Stimulated activated CD8-positive, alpha-beta memory T cell treated with anti-CD3 and anti-CD28 coated beads, Interleukin-12 subunit alpha, Interleukin-12 subunit beta, amount 100 ng/mL, for 24 hours (primary cell): ENCODE results near the gene CORO6.
A peak's percentile ranks its signal among the peaks of the same experiment; 100 is the strongest.

Experiments used
- DNase-seq: peaks from one replicate; pipeline ENCODE4 v3.0.0-alpha.2; 2020; ENCODE audit errors: extremely low read depth

The CORO6 gene

DNA sequence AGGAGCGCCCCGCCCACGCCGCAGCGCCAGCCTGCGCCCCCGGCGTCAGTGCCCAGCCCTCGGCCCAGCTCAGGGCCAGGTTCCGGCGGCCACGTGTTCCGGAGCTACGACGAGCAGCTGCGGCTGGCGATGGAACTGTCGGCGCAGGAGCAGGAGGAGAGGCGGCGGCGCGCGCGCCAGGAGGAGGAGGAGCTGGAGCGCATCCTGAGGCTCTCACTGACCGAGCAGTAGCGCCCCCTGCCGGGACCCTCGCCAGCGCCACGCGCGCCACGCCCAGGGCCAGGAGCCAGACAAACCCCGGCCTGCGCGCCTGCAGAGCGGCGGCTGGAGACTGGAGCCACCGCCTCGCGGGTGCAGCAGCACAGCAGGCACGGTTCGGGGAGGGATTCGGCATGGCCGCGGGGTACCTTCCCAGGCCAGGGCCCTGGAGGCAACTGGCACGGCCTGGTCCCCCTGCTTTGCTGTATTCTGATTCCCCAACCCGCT, 9.3 kb downstream of the CORO6 start:
- peak; percentile 82 for DNase-seq

DNA sequence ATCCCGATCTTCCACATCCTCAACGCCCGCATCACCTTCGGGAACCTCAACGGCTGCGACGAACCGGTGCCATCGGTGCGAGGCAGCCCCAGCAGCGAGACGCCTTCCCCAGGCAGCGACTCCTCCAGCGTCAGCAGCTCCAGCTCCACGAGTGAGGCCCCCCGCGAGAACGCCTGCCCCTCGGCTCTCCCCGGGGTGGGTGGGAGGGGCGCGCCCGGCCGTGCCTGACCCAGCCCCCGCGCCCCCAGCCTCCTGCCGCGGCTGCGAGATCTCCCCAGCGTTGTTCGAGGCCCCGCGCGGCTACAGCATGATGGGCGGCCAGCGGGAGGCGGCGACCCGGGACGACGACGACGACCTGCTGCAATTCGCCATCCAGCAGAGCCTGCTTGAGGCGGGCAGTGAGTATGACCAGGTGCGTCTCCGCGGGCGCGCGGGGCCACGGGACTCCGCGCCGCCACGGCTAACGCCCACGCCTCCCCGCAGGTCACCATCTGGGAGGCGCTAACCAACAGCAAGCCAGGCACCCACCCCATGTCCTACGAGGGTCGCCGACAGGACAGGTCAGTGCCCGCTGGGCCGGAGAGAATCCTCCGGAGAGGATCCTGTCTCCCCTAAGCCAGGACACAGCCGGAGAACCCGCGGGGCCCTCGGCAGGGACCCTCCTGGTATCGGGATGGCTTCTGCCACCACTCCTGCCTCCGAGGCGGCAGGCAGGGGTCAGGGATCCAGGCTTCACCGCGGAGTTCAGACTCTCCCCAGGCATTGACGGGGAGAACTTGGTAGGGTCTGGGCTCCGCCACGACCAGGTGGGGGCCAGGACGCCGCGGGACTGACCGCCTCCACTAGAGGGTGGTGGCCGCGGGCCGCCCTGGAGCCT, 10.1 kb downstream of the CORO6 start:
- DNase-seq: no peak

DNA sequence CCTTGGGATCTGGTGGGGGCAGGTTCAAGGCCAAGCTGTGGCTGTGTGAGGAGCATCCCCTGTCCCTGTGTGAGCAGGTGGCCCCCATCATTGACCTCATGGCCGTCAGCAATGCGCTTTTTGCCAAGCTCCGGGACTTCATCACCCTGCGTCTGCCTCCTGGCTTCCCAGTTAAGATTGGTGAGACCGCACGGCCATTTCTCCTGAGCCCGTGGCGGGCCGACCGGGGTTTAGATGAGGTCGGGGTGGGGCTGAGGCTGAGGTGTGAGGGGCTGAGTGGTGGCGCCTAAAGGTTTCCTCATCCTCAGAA, 10.7 kb downstream of the CORO6 start:
- no peak for DNase-seq

DNA sequence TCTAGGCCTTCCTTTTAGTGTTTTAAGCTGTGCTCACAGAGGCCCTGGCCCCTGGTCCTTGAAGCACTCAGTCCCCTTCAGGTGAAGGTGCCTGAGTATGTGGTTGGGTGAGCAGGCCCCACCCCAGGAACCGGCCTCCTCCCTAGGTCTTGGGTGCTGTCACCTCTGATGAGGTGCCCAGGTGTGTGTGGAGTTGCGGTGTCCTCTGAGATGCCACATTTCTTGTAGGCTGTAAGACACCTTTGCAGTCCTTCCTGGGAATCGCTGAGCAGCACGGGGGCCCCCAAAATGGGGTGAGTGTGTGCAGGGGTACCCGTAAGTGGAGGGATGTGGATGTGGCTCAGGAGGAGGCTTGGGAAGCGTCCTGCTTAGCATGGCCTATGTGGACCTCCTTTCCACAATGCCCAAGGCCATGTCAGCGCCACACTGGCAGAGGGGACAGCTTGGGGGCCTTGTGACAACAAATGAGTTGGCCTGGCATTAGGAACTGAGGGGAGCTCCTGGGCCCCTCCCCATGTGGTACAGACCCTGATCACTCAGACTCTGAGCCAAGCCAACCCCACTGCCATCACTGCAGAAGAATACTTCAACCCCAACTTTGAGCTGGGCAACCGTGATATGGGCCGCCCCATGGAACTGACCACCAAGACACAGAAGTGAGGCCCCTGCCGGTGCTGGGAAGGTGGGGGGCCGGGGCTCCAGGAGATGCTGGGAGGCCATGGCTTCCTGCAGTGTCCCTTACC, 11.2 kb downstream of the CORO6 start:
- DNase-seq: no peak

DNA sequence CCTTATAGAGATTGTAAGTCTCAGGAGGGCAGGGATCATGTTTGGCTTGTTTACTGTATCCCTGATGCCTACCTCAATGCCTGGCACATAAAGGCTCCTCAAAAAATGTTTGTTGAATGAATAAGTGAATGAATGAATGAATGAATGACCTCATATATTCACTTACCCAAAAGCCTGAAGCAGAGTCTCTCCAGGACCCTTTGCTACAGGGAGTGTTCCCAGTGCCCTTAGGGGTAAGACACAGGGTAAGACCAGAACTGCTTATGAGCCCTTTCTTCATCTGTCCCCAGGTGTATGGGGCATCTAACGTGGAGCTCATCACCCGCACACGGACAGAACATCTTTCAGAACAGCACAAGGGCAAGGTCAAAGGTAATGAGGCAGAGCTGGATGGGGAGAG, 12.3 kb downstream of the CORO6 start:
- no peak for DNase-seq

DNA sequence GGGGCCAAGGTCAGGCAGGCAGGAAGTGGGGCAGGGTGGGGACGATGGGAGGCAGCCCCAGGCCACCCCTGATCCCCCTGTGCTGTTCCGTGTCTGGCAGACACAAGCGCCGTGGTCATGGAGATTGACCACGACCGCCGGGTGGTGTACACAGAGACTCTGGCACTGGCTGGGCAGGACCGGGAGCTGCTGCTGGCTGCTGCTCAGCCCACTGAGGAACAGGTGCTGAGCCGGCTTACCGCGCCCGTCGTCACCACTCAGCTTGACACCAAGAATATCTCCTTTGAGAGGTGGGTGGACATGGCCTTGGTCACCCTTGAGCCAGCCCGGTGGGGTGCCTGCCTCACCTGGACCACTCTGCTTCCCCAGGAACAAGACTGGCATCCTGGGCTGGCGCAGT, 13.7 kb downstream of the CORO6 start:
- no peak for DNase-seq

DNA sequence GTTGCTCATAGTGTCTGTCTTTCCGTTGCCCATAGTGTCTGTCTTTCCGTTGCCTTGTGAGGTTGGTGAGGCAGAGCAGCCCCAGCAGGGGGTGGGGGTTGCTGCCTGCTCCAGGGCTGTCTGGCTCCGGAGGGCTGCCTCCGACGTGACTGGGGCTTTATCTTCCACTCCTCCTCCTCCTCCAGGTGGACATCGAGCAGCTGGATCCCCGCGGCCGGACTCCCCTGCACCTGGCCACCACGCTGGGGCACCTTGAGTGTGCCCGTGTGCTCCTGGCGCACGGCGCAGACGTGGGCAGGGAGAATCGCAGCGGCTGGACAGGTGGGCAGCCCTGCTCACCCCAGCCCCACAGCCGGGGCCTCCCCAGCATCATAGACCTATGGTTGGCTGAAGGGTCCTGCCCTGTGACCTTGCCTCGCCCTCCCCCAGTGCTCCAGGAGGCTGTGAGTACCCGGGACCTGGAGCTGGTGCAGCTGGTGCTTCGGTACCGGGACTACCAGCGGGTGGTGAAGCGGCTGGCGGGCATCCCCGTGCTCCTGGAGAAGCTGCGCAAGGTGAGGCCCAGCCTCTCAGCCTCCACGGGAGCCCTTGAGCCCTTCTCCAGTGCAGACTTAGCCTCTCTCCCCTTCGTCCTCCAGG, 15.0 kb downstream of the CORO6 start:
- no peak for DNase-seq

DNA sequence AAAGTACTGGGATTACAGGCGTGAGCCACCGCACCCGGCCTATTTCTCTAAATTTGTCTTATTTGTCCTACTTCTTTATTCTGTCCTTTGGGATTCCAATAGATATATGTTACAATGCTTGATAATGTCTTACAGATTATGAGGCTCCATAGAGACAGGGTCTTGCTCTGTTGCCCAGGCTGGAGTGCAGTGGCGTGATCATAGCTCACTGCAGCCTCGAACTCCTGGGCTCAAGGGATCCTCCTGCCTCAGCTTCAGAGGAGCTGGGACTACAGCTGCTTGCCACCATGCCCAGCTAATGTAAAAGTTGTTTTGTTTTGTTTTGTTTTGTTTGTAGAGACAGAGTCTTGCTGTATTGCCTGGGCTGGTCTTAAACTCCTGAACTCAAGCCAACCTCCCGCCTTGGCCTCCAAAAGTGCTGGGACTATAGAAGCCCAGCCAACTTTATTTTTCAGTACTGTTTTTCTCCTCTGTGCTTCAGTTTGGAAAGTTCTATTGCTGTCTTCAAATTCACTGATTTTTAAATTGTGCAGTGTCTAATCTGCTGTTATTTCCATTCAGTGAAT, 19.5 kb downstream of the CORO6 start:
- DNase-seq: no peak

DNA sequence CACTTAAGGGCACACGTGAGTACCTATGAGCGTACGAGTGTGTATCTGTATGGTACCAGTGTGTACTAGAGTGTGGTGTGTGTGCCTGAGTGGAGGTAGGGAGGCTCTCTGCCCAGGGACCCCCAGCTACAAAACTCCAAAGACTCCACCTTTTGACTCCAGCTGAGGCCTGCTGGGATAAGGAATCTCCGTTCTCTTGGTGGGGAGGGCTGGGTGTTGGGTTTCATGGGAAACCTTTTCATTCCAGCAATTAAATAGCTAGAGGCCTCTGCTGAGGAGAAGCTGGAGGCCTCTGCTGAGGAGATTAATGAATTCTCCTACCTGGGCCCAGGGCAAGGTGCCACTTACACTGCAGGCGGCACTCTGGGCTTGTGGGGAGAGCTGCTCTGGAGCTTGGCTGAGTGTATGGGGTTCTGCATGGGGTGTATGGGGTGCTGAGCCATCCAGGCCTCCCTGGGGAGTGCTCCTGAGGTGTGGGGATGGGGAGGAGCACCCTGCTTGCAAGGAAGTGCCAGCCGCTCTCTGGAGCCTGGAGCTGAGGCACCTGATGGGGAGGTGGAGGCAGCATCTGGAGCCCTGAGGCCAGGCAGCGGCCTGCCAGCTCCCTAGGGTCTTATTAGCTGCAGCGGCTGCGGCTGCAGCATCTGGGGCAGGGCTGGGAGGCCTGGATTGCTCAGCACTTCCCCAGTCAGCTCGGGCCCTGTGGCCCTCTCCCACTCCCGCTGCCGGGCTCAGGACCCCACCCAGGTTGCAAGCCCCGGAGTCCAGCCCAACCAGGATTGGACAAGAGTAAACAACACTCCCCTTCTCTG, 25.1 kb downstream of the CORO6 start:
- DNase-seq: no peak

DNA sequence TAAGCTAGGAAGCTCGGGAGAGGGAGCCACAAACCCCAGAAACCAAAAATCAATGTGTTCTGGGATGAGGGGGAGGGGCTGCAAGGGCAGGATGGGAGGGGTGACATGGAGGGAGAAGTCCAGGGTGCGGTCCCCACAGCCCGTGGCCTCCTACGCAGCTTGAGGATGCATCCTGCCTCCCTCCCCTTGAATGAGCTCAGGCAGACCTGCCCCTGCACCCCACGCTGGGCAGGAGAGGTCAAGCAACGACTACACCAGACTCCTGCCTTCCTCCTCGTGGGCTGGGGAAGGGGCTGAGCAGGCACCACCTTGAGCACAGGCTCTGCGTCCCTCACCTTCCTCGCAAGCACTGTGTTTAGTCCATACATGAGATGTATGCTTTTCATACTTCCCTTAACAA, 25.9 kb downstream of the CORO6 start:
- DNase-seq: no peak

DNA sequence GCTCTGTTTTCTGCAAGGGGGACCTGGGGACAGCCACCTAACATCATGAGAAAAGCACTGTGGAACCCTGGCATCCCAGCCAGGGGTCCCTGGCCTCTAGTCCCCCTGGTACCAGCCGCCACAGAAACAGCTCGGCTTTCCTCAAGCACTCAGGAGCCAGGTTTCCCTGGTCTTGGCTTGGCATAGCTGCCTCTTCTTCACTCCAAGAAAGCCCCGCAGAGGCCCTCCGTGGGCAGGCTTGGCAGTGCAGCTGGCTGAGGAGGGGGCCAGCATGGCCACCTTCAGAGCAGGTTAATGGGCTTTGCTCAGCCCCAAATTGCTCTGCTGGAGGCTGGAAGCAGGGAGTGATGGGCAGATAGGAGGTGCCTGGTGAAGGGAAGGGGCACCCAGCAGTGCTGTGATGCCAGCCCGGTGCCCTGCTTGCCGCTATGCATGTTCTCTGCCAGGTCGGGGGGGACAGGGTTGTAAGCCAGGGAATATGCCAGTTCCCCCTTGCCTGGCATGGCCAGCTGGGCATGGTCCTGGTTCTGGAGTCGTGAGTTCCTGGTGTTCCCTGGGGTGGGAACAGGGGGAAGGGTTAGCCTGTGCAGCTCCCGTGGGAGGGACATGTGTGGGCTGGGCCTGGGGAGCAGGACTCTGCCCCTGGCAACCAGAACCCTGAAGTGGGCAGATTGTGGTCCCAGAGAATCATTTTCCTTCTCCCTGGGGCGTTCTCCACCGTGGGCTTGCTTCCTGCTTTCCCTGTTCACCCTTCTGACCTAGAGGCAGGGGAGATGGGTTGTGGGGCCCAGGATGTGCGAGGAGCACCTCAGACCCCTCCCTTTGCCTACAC, 26.6 kb downstream of the CORO6 start:
- DNase-seq: no peak

DNA sequence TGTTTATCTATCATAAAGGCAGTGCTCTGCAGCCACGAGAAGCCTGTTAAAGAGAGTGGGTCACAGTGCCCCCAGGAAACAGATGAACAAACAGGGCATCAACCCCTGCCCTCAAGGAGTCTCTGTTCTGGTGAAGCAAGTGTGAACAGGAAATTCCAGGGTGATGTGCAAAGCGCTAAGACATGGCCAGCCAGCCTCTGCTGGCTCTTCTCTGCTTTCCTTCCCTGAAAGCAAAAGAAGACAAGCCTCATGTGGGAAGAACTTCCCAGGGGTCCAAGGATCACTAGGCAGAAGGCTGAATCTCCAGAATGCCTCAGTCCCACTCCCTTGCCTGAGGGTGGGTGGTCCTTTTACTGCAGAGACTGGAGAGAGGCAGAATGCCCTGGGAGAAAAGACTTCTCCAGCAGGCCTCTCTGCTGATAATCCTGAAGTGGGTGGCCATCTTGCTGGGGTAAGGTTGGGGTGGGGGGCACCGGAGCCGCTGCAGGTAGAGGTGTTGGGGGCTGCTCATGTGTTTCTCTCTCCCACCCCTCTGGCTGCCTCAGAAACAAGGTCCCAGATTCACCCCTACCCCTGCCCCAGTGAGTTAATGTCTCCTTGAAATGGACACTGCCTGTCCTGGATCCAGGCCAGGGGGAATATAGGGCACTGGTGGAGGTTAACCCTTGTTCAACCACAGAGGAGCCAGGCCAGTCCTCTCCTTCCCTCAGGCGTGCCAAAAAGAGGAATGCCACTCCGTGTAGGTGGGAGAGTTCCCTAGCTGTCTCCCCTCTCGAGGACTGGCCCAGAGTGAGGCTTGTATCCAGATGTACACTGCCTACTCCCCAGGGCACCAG, 27.4 kb downstream of the CORO6 start:
- DNase-seq: no peak

DNA sequence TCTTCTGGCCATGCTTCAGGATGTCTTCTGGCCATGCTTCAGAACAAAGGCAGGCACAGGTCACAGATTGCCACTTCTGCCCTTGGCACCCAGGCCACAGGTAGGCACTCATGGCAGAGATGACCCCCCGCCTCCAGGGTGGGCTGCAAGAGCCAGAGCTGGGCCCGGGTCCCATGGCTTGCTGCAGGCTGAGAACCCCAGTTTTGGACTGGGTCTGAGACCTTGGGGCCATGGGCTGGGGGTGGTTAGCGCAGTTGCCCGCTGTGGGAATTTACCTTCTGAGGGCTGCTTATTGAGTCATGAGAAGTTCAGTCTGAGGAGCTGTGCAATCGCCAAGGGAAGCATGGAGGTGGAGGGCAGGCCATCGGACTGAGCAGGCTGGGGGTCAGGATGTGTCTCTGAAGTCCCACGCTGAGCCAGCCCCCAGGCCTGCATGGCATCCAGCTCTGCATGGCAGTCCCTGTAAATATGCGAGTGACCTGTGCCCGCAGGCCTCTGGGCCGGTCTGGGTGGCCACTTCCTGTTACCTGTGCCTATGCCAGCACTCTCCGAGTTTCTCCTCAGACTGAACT, 28.1 kb downstream of the CORO6 start:
- DNase-seq: no peak

DNA sequence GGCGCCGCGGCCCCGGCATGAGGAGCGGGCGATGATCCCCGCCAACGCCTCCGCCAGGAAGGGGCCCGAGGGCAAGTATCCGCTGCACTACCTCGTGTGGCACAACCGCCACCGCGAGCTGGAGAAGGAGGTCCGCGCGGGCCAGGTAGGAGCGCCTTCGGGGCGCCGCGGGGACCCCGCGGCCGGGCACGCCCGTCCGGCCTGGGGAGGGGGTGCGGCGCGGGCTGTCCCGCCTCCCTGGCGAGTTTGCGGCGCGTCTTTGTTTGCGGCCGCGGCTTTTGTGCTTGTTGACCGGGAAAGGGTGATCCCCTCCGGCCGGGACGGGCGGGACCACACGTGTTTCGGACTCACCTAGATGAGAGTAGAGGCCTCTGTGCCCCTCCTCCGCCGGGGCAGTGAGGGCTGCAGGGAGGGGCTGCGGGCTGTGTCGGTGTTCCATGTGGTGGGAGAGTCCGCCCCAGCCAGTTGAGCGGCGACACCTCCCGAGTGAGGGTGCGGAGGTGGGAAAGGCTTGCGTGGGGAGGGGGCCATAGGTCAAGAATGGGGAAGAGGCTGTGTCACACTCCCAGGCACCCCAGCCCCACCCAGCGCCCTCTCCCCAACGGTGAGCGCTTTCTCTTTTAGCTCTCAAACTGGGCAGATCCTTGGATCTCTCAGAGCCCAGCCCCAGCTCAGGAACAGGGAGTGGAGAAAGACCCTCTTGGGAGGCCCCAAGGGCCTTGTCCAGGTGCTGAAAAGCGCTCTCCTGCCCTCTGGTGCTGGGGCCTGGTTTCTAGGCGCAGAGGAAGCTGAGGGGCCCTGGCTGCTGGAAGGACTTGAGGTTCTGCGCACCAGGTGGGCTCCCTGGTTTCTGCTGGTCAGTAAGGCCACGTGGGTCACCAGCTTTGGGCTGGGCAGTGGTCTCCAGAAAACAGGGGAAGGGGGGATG, 28.9 kb downstream of the CORO6 start:
- DNase-seq: no peak

DNA sequence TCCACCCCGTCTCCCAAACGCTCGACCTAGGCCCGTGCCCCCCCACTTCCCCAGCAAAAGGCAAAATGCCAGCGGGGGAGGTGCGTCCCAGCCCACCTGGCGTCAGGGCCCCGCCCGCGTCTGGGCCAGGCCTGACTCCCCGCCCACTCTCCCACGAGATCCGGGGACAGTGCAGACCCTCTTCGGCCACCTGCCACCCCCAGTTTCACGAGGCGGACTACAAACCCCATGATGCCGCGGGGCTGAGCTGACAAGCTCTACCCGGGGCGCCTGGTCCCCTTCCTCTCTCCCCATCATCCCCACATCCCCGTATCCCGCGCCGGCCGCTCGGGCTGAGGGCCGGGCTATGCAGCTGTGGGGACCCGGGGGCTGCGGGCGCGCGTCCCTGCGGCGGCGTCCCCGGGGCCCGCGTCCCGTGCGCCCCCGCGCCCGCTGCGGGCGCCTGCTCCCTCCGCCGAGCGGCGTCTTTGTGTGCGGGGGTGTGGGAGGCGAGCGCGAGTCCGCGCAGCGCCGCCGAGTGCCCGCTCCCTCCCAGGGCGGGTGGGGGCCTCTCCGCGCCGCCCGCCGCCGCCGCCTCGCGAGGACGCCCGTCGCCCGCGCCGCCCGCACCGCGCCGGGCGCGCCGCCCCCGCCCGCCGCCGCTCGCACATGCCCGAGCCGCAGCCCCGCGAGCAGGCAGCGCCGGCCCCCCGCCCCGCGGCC, 29.7 kb downstream of the CORO6 start, which contains the start of gene ANKRD13B:
Gene ANKRD13B, plus strand, starts transcription at position 283 of the 702 bp plus-strand sequence. CDS start 490 bp downstream, outside the sequence.
- no peak for DNase-seq

DNA sequence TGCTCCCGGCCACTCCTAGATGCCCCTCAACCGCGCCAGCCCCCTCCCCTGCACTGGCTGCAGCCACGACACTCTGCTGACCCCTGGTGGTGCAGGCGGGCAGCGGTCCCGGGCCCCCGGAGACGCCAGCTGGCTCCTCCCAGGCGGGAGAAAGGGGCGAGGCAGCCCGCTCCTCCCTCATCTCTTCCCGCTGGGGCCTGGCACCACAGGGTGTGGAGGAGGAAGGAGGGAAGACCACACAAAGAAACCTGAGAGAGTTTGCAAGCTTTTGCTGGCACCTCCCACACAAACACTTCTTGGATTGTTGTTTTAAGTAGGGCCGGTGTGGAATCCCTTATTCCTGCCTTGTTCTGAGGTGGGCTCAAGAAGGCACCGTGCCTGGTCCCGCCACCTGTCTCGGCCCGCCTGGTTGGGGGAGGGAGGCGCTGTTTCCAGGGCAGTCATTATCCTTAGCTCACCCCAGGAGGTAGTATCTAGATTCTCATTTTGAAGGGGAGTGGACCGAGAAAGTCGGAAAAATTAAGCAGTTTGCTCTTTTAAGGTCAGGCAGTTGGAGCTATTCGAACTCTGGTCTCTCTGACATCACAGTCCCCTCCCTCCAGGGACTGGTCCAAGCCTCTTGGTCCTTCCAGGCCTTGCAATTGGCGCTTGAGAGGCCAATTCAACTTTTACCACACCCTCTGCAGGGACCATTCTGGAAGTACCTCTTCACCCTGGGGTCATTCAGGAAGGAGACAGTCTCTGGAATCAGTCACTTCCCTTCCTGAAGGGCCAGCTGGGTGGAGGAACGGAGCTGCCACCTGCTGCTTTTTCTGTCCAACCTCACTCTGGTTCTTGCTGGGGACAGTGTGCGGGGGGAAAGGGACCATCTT, 30.7 kb downstream of the CORO6 start:
- no peak for DNase-seq
